Body of pancreas (tissue), 4 donors: ENCODE results near the gene KMT5C. TPM values are rescaled to one million over a fixed set of nuclear protein-coding genes. Genes with fewer than 3 reads are reported as not detected.

Experiments
- ATAC-seq: fragments of 150-250 bp; one replicate; pipeline ENCODE4 v1.9.1; 2016
- DNase-seq, 4 donors: peaks; one replicate each; pipeline ENCODE4 v3.0.0-alpha.2; 2019
- H3K27ac ChIP-seq, 4 donors: fragments of 200-600 bp; sonication (generic); 1 replicate in 3 of 4; 2 replicates in 1 of 4; pipeline versions ENCODE4 v1.5.1 to v1.6.1; 2016 to 2019; ENCODE audit warnings: mild to moderate bottlenecking in 1 of 4, mixed read lengths in 1 of 4, moderate library complexity in 1 of 4
- H3K27me3 ChIP-seq, 2 donors: fragments of 200-600 bp; sonication (generic); one replicate each; pipeline ENCODE4 v1.6.0; 2016; ENCODE audit warnings: mild to moderate bottlenecking in 1 of 2
- H3K36me3 ChIP-seq, 2 donors: fragments of 200-600 bp; sonication (generic); replicated peaks in 1 of 2; 2 replicates each; pipeline ENCODE4 v1.5.1; 2016; ENCODE audit warnings: low read depth in 2 of 2; ENCODE audit not compliant: insufficient read depth in 1 of 2
- H3K4me1 ChIP-seq: fragments of 200-600 bp; sonication (generic); one replicate; pipeline ENCODE4 v1.6.0; 2016
- H3K4me3 ChIP-seq, 2 donors: fragments of 200-600 bp; sonication (generic); 1 replicate in 1 of 2; 2 replicates in 1 of 2; pipeline ENCODE4 v1.5.1; 2016 to 2019
- H3K9me3 ChIP-seq, 3 donors: fragments of 200-600 bp; sonication (generic); 1 replicate in 2 of 3; 2 replicates in 1 of 3; pipeline ENCODE4 v1.5.1; 2016
- CTCF ChIP-seq, 7 experiments: fragments of 450-650 bp in 4 of 7; fragments of 200-600 bp in 3 of 7; sonication (generic) in 3 of 7; IDR thresholded peaks; one replicate each; pipeline ENCODE4 v1.5.1; 2016 to 2019; ENCODE audit warnings: antibody characterized with exemption in 7 of 7
- POLR2A ChIP-seq, 3 donors: fragments of 450-650 bp; IDR thresholded peaks; one replicate each; pipeline ENCODE4 v1.6.1; 2016; ENCODE audit warnings: antibody characterized with exemption in 3 of 3, mild to moderate bottlenecking in 2 of 3
- WGBS, 2 donors: methylation state at CpG; one replicate each; pipeline ENCODE4 v1.1.5; 2017; 5-methylcytosine and 5-hydroxymethylcytosine counted together
- intact Hi-C: fragments of 100-400 bp; cut with DNase I; formaldehyde crosslinking; loops from one replicate; pipeline ENCODE4 v1.15.1; 2023
- total RNA-seq, 2 donors: library from RNA; depleted of rRNA; stranded (reverse); fragments of >200 nt; gene quantifications; one replicate each; pipeline ENCODE4 v1.1.0, GENCODE V29; 2016

Gene KMT5C
- total RNA-seq, 2 donors from 2014 or later, result 14.8 to 17.6 TPM

GRCh38 chr19:55362174-55362989, 22.7 kb downstream of the KMT5C start:
- no peaks in the 10 kb centered on the region for H3K27me3 ChIP-seq

GRCh38 chr19:55362990-55363716, 23.5 kb downstream of the KMT5C start, which contains the start of gene GARIN5B:
GARIN5B (minus strand) TSS chr19:55363260; CDS start chr19:55363066, 194 bp downstream.
- Histone ChIP-seq H3K27ac (no peak within 1 kb of the TSS), H3K4me3 (no peak within 1 kb of the TSS), H3K9me3 (no peaks in the 10 kb centered on the region), H3K36me3 (no peaks in the 10 kb centered on the region), H3K27me3 (no peaks in the 10 kb centered on the region), H3K4me1 (no peaks in the 10 kb centered on the region)
- ATAC-seq, result no peak
- no peak for DNase-seq
- intact Hi-C loops, result no loop called here
- WGBS, 2 donors, result 72 to 74% methylated on average over 3 to 27 of the region's 27 CpGs
- TF ChIP-seq CTCF (IDR thresholded peaks at IDR 0.05) (no peak), POLR2A (IDR thresholded peaks at IDR 0.05) (no peak)

More at GRCh38 chr19:55362174-55362989, 22.7 kb downstream of the KMT5C start:
- TF ChIP-seq CTCF (IDR thresholded peaks at IDR 0.05) (no peak), POLR2A (IDR thresholded peaks at IDR 0.05) (no peak)
- Histone ChIP-seq H3K27ac (no peak overlapping the region), H3K36me3 (no peaks in the 10 kb centered on the region), H3K9me3 (no peaks in the 10 kb centered on the region), H3K4me3 (no peak overlapping the region), H3K4me1 (no peaks in the 10 kb centered on the region)
- DNase-seq (no peak), ATAC-seq (no peak)
- 57 to 62% methylated on average over 20 to 38 of the region's 38 CpGs for WGBS, 2 donors
- intact Hi-C loops, result no loop called here

- H3K4me1 ChIP-seq, result peaks cover 15% of the 10 kb centered on the region
- peaks cover 0 to 16% of the 10 kb centered on the region in 2 donors for H3K27me3 ChIP-seq
- H3K36me3 ChIP-seq, result no peaks in the 10 kb centered on the region
- TF ChIP-seq CTCF (IDR thresholded peaks at IDR 0.05), result no peak
- TF ChIP-seq POLR2A (IDR thresholded peaks at IDR 0.05), result no peak
- DNase-seq, result no peak
- intact Hi-C loops, result no loop called here
- 60 to 64% methylated on average over 8 of the region's 8 CpGs for WGBS, 2 donors
- no peaks in the 10 kb centered on the region for H3K9me3 ChIP-seq
- H3K4me3 ChIP-seq, result no peak overlapping the region
- no peak overlapping the region for H3K27ac ChIP-seq
- ATAC-seq, result no peak
These were observed 25.6 kb downstream of the KMT5C start for GRCh38 chr19:55365245-55365644.

GRCh38 chr19:55365964-55366363, 26.3 kb downstream of the KMT5C start:
- no peak overlapping the region for H3K4me3 ChIP-seq
- H3K36me3 ChIP-seq, result no peaks in the 10 kb centered on the region
- no peak for DNase-seq
- TF ChIP-seq POLR2A (IDR thresholded peaks at IDR 0.05) (no peak), CTCF (IDR thresholded peaks at IDR 0.05) (no peak)
- H3K9me3 ChIP-seq, result no peaks in the 10 kb centered on the region
- ATAC-seq, result no peak
- H3K4me1 ChIP-seq, result peaks cover 15% of the 10 kb centered on the region
- WGBS, 2 donors, result 90 to 93% methylated on average over 8 to 9 of the region's 19 CpGs
- H3K27me3 ChIP-seq, result peaks cover 0 to 16% of the 10 kb centered on the region in 2 donors
- no peak overlapping the region for H3K27ac ChIP-seq
- intact Hi-C loops, result no loop called here
